NCI-H1417 (cell line): ENCODE measurements around the gene NKX1-2.
A peak's percentile ranks its signal among the peaks of the same experiment; 100 is the strongest.

Experiments used
- DNase-seq, 3 experiments: peaks; one replicate each; lab custom pipeline; 2025; lab: John Stamatoyannopoulos, UW

NKX1-2 gene

GRCh38 chr10:124450012-124450782, at the start of gene NKX1-2:
TSS of gene NKX1-2 (minus strand) at chr10:124450035. CDS start at chr10:124449943, 92 bp downstream.
- peak; percentile 16 to 68 (median 68) for DNase-seq

GRCh38 chr10:124498056-124498455, 48.2 kb upstream of the NKX1-2 start:
- DNase-seq: no peak

- DNase-seq: no peak
These were observed 47.5 kb upstream of the NKX1-2 start for GRCh38 chr10:124497196-124497881.

GRCh38 chr10:124496620-124497019, 46.8 kb upstream of the NKX1-2 start:
- DNase-seq: no peak

- DNase-seq: no peak
These were observed 46.3 kb upstream of the NKX1-2 start for GRCh38 chr10:124496150-124496549.

- no peak for DNase-seq
These were observed 45.9 kb upstream of the NKX1-2 start for GRCh38 chr10:124495725-124496124.

GRCh38 chr10:124495162-124495561, 45.3 kb upstream of the NKX1-2 start:
- DNase-seq: no peak

GRCh38 chr10:124494046-124494807, 44.4 kb upstream of the NKX1-2 start:
- no peak for DNase-seq

- DNase-seq: peak; percentile 14 to 74 (median 57)
These were observed 43.5 kb upstream of the NKX1-2 start for GRCh38 chr10:124493214-124493882.

- no peak for DNase-seq
These were observed 42.4 kb upstream of the NKX1-2 start for GRCh38 chr10:124492266-124492665.

GRCh38 chr10:124491105-124491504, 41.3 kb upstream of the NKX1-2 start:
- no peak for DNase-seq

- DNase-seq: no peak
These were observed 36.8 kb upstream of the NKX1-2 start for GRCh38 chr10:124486635-124487034.

GRCh38 chr10:124484661-124485060, 34.8 kb upstream of the NKX1-2 start:
- no peak for DNase-seq

GRCh38 chr10:124484031-124484430, 34.2 kb upstream of the NKX1-2 start:
- no peak for DNase-seq

- no peak for DNase-seq
These were observed 33.0 kb upstream of the NKX1-2 start for GRCh38 chr10:124482876-124483275.

- DNase-seq: no peak
These were observed 32.5 kb upstream of the NKX1-2 start for GRCh38 chr10:124482236-124482800.

- peak in 1 of 3 experiments; percentile 26 for DNase-seq
These were observed 31.9 kb upstream of the NKX1-2 start for GRCh38 chr10:124481717-124482116.

GRCh38 chr10:124480860-124481259, 31.0 kb upstream of the NKX1-2 start:
- DNase-seq: no peak

- no peak for DNase-seq
These were observed 28.7 kb upstream of the NKX1-2 start for GRCh38 chr10:124478515-124478914.

- DNase-seq: no peak
These were observed 28.0 kb upstream of the NKX1-2 start for GRCh38 chr10:124477614-124478363.
